ENCODE results near the gene HSD3B1. TPM values are rescaled to one million over a fixed set of nuclear protein-coding genes. Genes with fewer than 3 reads are reported as not detected.

The HSD3B1 gene
- polyA plus RNA-seq, 3 donors = not detected

- no peak for DNase-seq
- peaks cover 13 to 24% of the 10 kb centered on the region in 2 donors for H3K4me1 ChIP-seq (ENCODE audit: control insufficient read depth in 1 of 2, insufficient read depth in 2 of 2, low read length in 2 of 2)
- H3K9me3 ChIP-seq (replicated peaks in 1 of 2; ENCODE audit: control insufficient read depth in 1 of 2, insufficient read depth in 1 of 2, low read length in 2 of 2) = no peaks in the 10 kb centered on the region
- Mint-ChIP-seq H3K27me3 (ENCODE audit: low read depth in 3 of 3) (peaks cover 0 to 4% (median 2%) of the 10 kb centered on the region in 3 donors), H3K27ac (peak overlapping the region in 1 of 7 donors; percentile 52), H3K36me3 (no peaks in the 10 kb centered on the region), H3K9me3 (no peaks in the 10 kb centered on the region), H3K4me3 (no peak overlapping the region), H3K4me1 (peaks cover 21% of the 10 kb centered on the region)
- no peak overlapping the region for H3K4me3 ChIP-seq (replicated peaks in 1 of 3; ENCODE audit: low read depth in 2 of 3, low read length in 3 of 3)
- no peak overlapping the region for H3K4me2 ChIP-seq (replicated peaks; ENCODE audit: extremely low read depth, low read length, poor library complexity, severe bottlenecking)
- no peak overlapping the region for H2AFZ ChIP-seq (ENCODE audit: insufficient read depth, low read depth, low read length, poor library complexity, severe bottlenecking)
- 93% methylated on average over 5 of the region's 7 CpGs for WGBS (ENCODE audit: insufficient coverage)
- no peaks in the 10 kb centered on the region for H3K79me2 ChIP-seq (ENCODE audit: insufficient read depth, low read length)
- no peaks in the 10 kb centered on the region for H3K27me3 ChIP-seq (ENCODE audit: control insufficient read depth in 2 of 2, insufficient read depth in 2 of 2, low read length in 2 of 2)
- no peaks in the 10 kb centered on the region for H3K36me3 ChIP-seq (replicated peaks in 1 of 2; ENCODE audit: control insufficient read depth in 1 of 2, insufficient read depth in 2 of 2, low read length in 2 of 2)
- no peaks in the 10 kb centered on the region for H4K20me1 ChIP-seq (ENCODE audit: insufficient read depth, low read length)
- H3K9ac ChIP-seq (ENCODE audit: insufficient read depth, low read length, poor library complexity, severe bottlenecking) = no peak overlapping the region
- H3K27ac ChIP-seq (ENCODE audit: low read depth in 1 of 2, low read length in 2 of 2) = no peak overlapping the region
- intact Hi-C loops (cut with micrococcal nuclease) = loop anchor here (5.0 to 10.0 kb wide), 3 partner anchors 64 to 127 kb away; no protein-coding TSS in a partner anchor
- TF ChIP-seq CTCF (IDR thresholded peaks at IDR 0.05) = no peak
These were observed 40.8 kb downstream of the HSD3B1 start for GRCh38 chr1:119547805-119548204.

- Histone ChIP-seq H3K9ac (ENCODE audit: insufficient read depth, low read length, poor library complexity, severe bottlenecking) (no peak overlapping the region), H3K4me2 (replicated peaks; ENCODE audit: extremely low read depth, low read length, poor library complexity, severe bottlenecking) (no peak overlapping the region), H3K4me1 (ENCODE audit: control insufficient read depth in 1 of 2, insufficient read depth in 2 of 2, low read length in 2 of 2) (peaks cover 16 to 34% of the 10 kb centered on the region in 2 donors), H3K9me3 (replicated peaks in 1 of 2; ENCODE audit: control insufficient read depth in 1 of 2, insufficient read depth in 1 of 2, low read length in 2 of 2) (no peaks in the 10 kb centered on the region), H3K27me3 (ENCODE audit: control insufficient read depth in 2 of 2, insufficient read depth in 2 of 2, low read length in 2 of 2) (no peaks in the 10 kb centered on the region), H3K27ac (ENCODE audit: low read depth in 1 of 2, low read length in 2 of 2) (no peak overlapping the region), H2AFZ (ENCODE audit: insufficient read depth, low read depth, low read length, poor library complexity, severe bottlenecking) (no peak overlapping the region), H3K79me2 (ENCODE audit: insufficient read depth, low read length) (no peaks in the 10 kb centered on the region), H4K20me1 (ENCODE audit: insufficient read depth, low read length) (no peaks in the 10 kb centered on the region), H3K36me3 (replicated peaks in 1 of 2; ENCODE audit: control insufficient read depth in 1 of 2, insufficient read depth in 2 of 2, low read length in 2 of 2) (no peaks in the 10 kb centered on the region), H3K4me3 (replicated peaks in 1 of 3; ENCODE audit: low read depth in 2 of 3, low read length in 3 of 3) (no peak overlapping the region)
- H3K4me1 Mint-ChIP-seq = peaks cover 31% of the 10 kb centered on the region
- 71% methylated on average over 4 of the region's 4 CpGs for WGBS (ENCODE audit: insufficient coverage)
- H3K27ac Mint-ChIP-seq = peak overlapping the region in 2 of 7 donors; percentile 2 to 22
- peak; percentile 80 for TF ChIP-seq CTCF (IDR thresholded peaks at IDR 0.05)
- peak; percentile 69 to 72 (median 69) for DNase-seq
- H3K4me3 Mint-ChIP-seq = no peak overlapping the region
- H3K9me3 Mint-ChIP-seq = no peaks in the 10 kb centered on the region
- H3K27me3 Mint-ChIP-seq (ENCODE audit: low read depth in 3 of 3) = peaks cover 0 to 4% (median 1%) of the 10 kb centered on the region in 3 donors
- intact Hi-C loops (cut with micrococcal nuclease) = loop anchor here (5.0 to 10.0 kb wide), 4 partner anchors 63 to 125 kb away; no protein-coding TSS in a partner anchor
- H3K36me3 Mint-ChIP-seq = no peaks in the 10 kb centered on the region
These were observed 42.7 kb downstream of the HSD3B1 start for GRCh38 chr1:119549719-119550132.
